Measurements from ENCODE around the gene UCK1. TPM values are rescaled to one million over a fixed set of nuclear protein-coding genes. Genes with fewer than 3 reads are reported as not detected.
A peak's percentile ranks its signal among the peaks of the same experiment; 100 is the strongest.

Gene UCK1
- polyA plus RNA-seq, 6 donors from 2014 or later, result 16.8 to 30.6 (median 21.3) TPM

DNA sequence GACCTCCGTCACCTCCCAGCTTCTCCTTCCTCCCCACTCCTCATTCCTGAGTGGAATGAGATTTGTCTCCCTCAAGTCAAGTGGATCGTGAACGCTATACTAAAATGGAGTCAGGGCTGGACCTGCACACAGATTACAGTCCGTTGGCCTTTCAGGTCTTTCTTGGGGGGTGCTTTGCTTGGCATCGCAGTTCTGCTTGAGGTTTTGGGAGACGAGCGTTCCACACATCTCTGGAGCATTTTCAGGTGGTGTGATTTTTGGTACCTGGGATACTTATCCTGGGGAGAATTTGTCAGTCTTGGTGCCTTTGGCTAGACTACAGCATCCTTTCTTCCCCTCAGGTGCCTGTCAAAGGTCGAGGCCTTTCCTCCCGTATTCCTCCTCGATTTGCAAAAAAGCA lies 52.2 kb downstream of the UCK1 start:
- no peak for ATAC-seq (ENCODE audit: low read depth in 2 of 2)

DNA sequence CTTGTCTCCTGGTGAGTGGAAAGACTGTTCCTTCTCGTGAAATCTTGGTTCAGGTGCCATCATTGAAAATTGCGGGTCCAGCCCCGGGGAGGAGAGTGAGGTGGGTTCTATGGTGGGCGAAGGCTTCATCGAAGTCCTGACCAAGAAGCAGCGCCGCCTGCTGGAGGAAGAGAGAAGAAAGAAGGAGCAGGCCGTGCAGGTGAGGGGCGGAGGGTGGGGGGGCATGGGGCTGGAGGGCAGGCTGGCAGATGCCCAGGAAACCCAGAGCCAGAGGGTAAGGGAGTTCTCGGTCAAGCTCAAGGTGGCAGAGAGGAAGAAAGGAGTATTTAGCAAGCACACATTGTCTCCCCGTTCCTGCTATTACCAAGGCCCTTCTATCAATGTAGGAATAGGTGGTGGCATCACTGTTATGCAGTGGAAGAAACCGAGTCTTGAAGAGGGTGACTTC lies 52.6 kb downstream of the UCK1 start:
- Mint-ChIP-seq H3K36me3 (peaks cover 10 to 28% of the 10 kb centered on the region in 2 donors), H3K9me3 (no peaks in the 10 kb centered on the region), H3K4me3 (peak overlapping the region in 2 of 8 donors; percentile 10 to 35), H3K27ac (peak overlapping the region in 2 of 6 donors; percentile 23 to 69), H3K4me1 (peaks cover 4 to 14% (median 12%) of the 10 kb centered on the region in 3 donors), H3K27me3 (no peaks in the 10 kb centered on the region)
- DNase-seq (peak; percentile 47), ATAC-seq (ENCODE audit: low read depth in 2 of 2) (peak; percentile 48 to 70)

More for the DNA sequence above, 52.2 kb downstream of the UCK1 start:
- Mint-ChIP-seq H3K4me1 (peaks cover 4 to 14% (median 12%) of the 10 kb centered on the region in 3 donors), H3K27ac (peak overlapping the region in 1 of 6 donors; percentile 56), H3K4me3 (no peak overlapping the region), H3K36me3 (peaks cover 10 to 23% of the 10 kb centered on the region in 2 donors), H3K27me3 (no peaks in the 10 kb centered on the region), H3K9me3 (no peaks in the 10 kb centered on the region)
- no peak for DNase-seq

DNA sequence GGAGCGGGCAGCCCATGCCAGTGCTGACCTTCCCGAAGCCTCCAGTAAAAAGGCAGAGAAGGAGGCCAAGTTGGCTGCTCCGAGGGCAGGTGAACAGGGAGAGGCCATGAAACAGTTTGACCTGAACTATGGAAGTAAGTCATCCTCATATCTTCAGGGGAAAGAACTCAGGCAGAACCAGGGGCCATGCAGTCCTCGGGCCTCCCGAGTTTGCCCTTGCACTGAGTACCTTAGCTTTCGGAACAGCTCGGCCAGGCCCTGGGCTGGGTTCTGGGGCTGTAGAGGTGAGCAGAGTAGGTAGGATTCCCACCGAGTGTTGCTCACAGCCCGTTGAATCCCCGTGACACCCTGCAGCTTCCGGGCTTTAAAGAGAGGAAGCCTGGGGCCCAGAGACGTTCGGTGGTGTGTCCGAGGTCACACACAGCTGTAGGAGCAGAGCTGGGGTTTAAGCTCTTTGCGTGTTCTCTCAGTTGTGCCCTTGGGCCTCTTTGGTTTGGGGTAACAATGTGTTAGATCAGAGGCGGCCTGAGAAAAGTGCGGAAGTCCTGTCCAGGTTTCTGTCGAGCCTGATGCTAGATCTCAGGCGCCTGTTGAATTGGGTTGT lies 53.1 kb downstream of the UCK1 start:
- no peaks in the 10 kb centered on the region for H3K27me3 Mint-ChIP-seq
- H3K4me3 Mint-ChIP-seq, result peak overlapping the region in 1 of 8 donors; percentile 10
- H3K36me3 Mint-ChIP-seq, result peaks cover 13 to 30% of the 10 kb centered on the region in 2 donors
- no peaks in the 10 kb centered on the region for H3K9me3 Mint-ChIP-seq
- peaks cover 4 to 15% (median 14%) of the 10 kb centered on the region in 3 donors for H3K4me1 Mint-ChIP-seq
- ATAC-seq (ENCODE audit: low read depth in 2 of 2), result peak in 1 of 2 donors; percentile 7
- peak overlapping the region in 3 of 6 donors; percentile 23 to 69 (median 37) for H3K27ac Mint-ChIP-seq
- no peak for DNase-seq

DNA sequence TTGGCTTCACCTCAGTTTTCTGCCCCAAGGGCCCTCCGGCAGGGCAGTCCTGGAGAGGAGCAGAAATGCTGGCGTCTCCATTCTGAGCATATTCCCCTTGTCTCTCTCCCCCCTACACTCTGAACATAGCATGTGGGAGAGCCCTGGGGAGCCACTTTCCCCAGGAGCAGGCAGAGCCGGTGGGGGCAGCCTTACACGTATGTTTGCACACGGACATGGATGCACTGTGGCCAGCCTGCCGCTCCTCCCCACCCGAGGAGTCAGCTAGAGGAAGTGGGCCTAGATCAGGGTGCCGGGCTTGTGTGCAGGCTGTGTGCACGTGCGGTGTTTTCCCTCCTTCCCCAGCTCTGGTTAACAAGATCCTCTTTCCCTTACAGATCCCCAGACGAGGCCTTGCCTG lies 53.7 kb downstream of the UCK1 start:
- Mint-ChIP-seq H3K27ac (peak overlapping the region in 3 of 6 donors; percentile 37 to 69 (median 38)), H3K36me3 (peaks cover 17 to 30% of the 10 kb centered on the region in 2 donors)

DNA sequence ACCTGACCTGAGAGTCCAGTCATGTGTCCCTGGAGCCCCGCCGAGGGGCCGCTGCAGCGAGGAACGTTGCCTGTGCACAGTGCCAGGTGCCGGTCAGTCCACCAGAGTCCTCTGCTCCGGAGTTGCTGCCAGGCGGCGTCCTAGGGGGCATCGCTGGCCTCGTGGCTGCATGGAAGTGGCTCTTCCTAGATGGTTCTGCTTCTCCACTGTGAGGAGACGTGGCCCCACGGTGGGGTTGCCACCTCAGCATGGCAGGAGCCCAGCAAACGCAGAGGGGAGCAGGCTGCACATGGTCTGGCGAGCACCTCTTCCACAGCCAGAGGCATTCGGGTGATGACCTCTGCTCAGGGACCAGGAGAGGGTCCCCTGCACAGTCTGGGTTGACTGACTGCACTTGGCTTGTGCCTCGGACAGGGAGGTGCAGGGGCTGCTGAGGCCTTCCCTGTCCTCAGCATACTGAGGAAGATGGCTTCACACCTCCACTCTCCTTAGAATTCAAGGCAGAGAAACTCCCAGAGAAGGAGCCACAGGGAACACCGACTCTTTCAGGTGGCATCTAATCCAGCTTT lies 54.2 kb downstream of the UCK1 start:
- peaks cover 16 to 26% of the 10 kb centered on the region in 2 donors for H3K36me3 Mint-ChIP-seq
- no peak overlapping the region for H3K4me3 Mint-ChIP-seq
- H3K27ac Mint-ChIP-seq, result peak overlapping the region in 1 of 6 donors; percentile 38
- DNase-seq (no peak), ATAC-seq (ENCODE audit: low read depth in 2 of 2) (no peak)
- H3K4me1 Mint-ChIP-seq, result peaks cover 4 to 15% (median 11%) of the 10 kb centered on the region in 3 donors
- no peaks in the 10 kb centered on the region for H3K27me3 Mint-ChIP-seq
- H3K9me3 Mint-ChIP-seq, result no peaks in the 10 kb centered on the region

More for the DNA sequence above, 53.7 kb downstream of the UCK1 start:
- Mint-ChIP-seq H3K4me3 (no peak overlapping the region), H3K4me1 (peaks cover 4 to 18% (median 14%) of the 10 kb centered on the region in 3 donors), H3K27me3 (no peaks in the 10 kb centered on the region), H3K9me3 (no peaks in the 10 kb centered on the region)
- DNase-seq, result no peak
- no peak for ATAC-seq (ENCODE audit: low read depth in 2 of 2)

DNA sequence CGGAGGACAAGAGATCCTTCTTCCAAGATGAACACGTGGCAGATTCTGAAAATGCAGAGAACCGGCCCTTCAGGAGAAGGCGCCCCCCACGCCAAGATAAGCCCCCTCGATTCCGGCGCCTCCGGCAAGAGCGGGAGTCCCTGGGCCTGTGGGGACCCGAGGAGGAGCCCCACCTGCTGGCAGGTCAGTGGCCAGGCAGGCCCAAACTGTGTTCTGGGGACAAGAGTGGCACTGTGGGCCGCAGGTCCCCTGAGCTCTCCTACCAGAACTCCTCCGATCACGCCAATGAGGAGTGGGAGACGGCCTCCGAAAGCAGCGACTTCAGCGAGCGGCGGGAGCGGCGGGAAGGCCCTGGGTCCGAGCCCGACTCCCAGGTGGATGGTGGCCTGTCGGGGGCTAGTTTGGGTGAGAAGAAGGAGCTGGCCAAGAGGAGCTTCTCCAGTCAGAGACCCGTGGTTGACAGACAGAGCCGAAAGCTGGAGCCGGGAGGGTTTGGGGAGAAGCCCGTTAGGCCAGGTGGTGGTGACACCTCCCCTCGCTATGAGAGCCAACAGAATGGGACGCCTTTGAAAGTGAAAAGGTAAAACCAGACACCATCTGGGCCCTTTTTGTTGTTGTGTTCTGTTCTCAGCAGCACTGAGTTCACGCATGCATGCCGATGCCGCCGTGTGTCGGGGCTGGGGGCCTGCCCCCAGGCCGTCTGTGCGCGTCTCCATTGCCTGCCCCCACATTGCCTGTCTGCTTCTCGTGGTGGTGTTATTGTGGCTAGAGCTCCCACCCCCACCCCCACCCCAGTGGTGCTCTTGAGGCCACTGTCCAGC lies 54.9 kb downstream of the UCK1 start:
- H3K4me1 Mint-ChIP-seq, result peaks cover 4 to 15% (median 9%) of the 10 kb centered on the region in 3 donors
- H3K27ac Mint-ChIP-seq, result peak overlapping the region in 2 of 6 donors; percentile 47 to 69
- H3K27me3 Mint-ChIP-seq, result no peaks in the 10 kb centered on the region
- ATAC-seq (ENCODE audit: low read depth in 2 of 2), result no peak
- H3K36me3 Mint-ChIP-seq, result peaks cover 20 to 27% of the 10 kb centered on the region in 2 donors
- H3K4me3 Mint-ChIP-seq, result no peak overlapping the region
- no peaks in the 10 kb centered on the region for H3K9me3 Mint-ChIP-seq
- no peak for DNase-seq

DNA sequence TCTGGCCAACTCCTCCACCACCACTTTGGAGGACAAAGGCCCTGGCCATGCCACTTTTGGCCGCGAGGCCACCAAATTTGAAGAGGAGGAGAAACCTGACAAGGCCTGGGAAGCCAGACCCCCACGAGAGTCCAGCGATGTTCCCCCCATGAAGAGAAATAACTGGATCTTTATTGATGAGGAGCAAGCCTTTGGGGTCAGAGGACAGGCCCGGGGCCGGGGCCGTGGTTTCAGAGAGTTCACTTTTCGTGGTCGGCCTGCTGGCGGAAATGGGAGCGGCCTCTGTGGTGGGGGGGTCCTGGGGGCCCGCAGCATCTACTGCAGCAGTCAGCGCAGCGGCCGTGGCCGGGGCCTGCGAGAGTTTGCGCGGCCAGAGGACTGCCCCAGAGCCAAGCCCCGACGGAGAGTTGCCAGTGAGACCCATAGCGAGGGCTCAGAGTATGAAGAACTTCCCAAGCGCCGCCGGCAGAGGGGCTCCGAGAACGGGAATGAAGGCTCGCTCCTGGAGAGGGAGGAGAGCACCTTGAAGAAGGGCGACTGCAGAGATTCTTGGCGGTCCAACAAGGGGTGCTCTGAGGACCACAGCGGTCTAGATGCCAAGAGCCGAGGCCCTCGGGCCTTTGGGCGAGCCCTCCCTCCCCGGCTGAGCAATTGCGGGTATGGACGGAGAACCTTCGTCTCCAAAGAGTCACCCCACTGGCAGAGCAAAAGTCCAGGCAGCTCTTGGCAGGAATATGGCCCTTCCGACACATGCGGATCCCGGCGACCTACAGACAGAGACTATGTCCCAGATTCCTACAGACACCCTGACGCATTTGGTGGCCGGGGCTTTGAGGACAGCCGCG lies 55.7 kb downstream of the UCK1 start:
- peaks cover 4 to 15% (median 9%) of the 10 kb centered on the region in 3 donors for H3K4me1 Mint-ChIP-seq
- peak overlapping the region in 2 of 6 donors; percentile 47 to 69 for H3K27ac Mint-ChIP-seq
- H3K36me3 Mint-ChIP-seq, result peaks cover 27 to 35% of the 10 kb centered on the region in 2 donors
- H3K9me3 Mint-ChIP-seq, result no peaks in the 10 kb centered on the region
- H3K4me3 Mint-ChIP-seq, result no peak overlapping the region
- DNase-seq, result no peak
- no peak for ATAC-seq (ENCODE audit: low read depth in 2 of 2)
- H3K27me3 Mint-ChIP-seq, result no peaks in the 10 kb centered on the region

DNA sequence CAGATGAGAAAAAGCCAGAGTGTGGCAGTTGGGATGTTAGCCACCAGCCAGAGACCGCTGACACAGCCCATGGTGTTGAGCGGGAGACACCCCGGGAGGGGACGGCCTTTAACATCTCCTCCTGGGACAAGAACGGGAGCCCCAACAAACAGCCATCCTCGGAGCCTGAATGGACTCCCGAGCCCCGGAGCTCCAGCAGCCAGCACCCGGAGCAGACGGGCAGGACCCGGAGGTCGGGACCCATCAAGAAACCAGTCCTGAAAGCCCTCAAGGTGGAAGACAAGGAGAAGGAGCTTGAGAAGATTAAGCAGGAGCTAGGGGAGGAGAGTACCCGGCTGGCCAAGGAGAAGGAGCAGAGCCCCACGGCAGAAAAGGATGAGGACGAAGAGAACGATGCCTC lies 56.4 kb downstream of the UCK1 start:
- ATAC-seq (ENCODE audit: low read depth in 2 of 2) (no peak), DNase-seq (no peak)
- Mint-ChIP-seq H3K27me3 (no peaks in the 10 kb centered on the region), H3K36me3 (peaks cover 32 to 41% of the 10 kb centered on the region in 2 donors), H3K9me3 (no peaks in the 10 kb centered on the region), H3K4me1 (peaks cover 4 to 20% (median 9%) of the 10 kb centered on the region in 3 donors), H3K4me3 (no peak overlapping the region), H3K27ac (no peak overlapping the region)

DNA sequence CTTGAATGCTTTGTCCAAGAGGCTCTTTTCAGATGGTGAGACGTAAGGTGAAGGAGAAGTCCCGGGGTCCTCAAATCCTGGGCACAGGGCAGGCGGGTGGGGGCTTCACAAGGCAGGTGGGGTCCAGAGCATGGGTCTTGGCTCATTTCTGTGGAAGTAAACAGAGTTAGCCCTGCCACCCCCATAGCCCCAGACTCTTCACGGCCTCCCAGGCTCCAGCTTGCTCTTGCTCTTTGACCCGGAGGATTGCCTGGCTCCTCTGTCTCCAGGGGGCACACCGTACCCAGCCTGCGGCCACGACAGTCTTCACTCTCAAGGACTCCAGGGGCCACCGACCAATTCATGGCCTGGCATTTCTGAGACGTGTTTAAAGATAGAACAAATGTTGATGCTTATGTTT lies 57.2 kb downstream of the UCK1 start:
- no peak for ATAC-seq (ENCODE audit: low read depth in 2 of 2)
- H3K4me3 Mint-ChIP-seq, result no peak overlapping the region
- peaks cover 27 to 46% of the 10 kb centered on the region in 2 donors for H3K36me3 Mint-ChIP-seq
- H3K4me1 Mint-ChIP-seq, result peaks cover 4 to 21% (median 9%) of the 10 kb centered on the region in 3 donors
- peak overlapping the region in 2 of 6 donors; percentile 11 to 59 for H3K27ac Mint-ChIP-seq
- H3K9me3 Mint-ChIP-seq, result no peaks in the 10 kb centered on the region
- no peak for DNase-seq
- no peaks in the 10 kb centered on the region for H3K27me3 Mint-ChIP-seq

Other genes with a start within 250 kb of the UCK1 start
- gene PLPP7, start 241.5 kb downstream of the UCK1 start, polyA plus RNA-seq (ENCODE audit: low read depth in 6 of 6), result 1 to 10 TPM in 3 of 6 donors, under 1 TPM in 2, not detected in 1; 0.78 to 2.0 (median 1.2) TPM
- gene PRRC2B, start 137.2 kb downstream of the UCK1 start, polyA plus RNA-seq (ENCODE audit: low read depth in 6 of 6), result 10 to 100 TPM in 5 of 6 donors, 1 to 10 TPM in 1; 6.9 to 52.8 (median 15.4) TPM
- gene POMT1, start 28.3 kb downstream of the UCK1 start, polyA plus RNA-seq (ENCODE audit: low read depth in 6 of 6), result 1 to 10 TPM in 5 of 6 donors, under 1 TPM in 1; 0.75 to 7.4 (median 3.7) TPM
- not detected for gene PRRT1B, start 14.3 kb upstream of the UCK1 start, polyA plus RNA-seq (ENCODE audit: low read depth in 6 of 6)
- 10 to 100 TPM in 2 of 6 donors, 1 to 10 TPM in 4; 3.4 to 21.1 (median 7.9) TPM for gene RAPGEF1, start 208.8 kb upstream of the UCK1 start, polyA plus RNA-seq (ENCODE audit: low read depth in 6 of 6)